H4 (cell line): ENCODE measurements around the gene GP5. TPM values are rescaled to one million over a fixed set of nuclear protein-coding genes. Genes with fewer than 3 reads are reported as not detected.

Source experiments
- DNase-seq: peaks from one replicate; pipeline ENCODE4 v3.0.0-alpha.2; 2015; ENCODE audit warnings: low spot score
- total RNA-seq: library from RNA; depleted of rRNA; stranded (reverse); fragments of >200 nt; shearing (Covaris generic); gene quantifications from 2 replicates; pipeline ENCODE4 v1.2.3, GENCODE V29; 2014

GP5 gene
- total RNA-seq, 1 experiment from 2014 or later: not detected

DNA sequence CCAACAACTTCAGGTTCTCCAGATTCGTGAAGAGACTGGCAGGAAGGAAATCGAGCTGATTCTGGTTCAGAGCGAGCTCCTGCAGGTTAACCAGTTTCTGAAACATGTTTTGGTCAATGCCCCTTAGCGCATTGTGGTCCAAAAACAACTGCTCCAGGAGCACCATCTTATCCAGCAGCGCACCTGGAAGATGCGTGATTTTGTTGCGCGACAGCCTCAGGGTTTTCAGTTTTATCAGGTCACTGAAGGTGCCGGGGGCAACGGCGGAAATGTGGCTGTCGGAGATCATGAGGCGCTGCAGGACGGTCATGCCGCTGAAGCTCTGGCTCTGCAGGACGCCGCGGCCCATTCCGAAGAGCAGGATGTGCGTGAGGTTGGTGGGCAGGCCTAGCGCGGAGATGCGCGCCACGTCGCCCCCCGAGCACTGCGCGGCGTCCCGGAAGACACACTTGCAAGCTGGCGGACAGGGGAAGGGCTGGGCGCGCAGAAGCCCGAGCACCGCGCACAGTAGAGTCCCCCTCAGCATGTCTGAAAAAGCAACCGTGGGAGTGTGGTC, 1.2 kb downstream of the GP5 start:
- no peak for DNase-seq

- DNase-seq: no peak
Measured at GRCh38 chr3:194396859-194397756, 2.0 kb downstream of the GP5 start.

DNA sequence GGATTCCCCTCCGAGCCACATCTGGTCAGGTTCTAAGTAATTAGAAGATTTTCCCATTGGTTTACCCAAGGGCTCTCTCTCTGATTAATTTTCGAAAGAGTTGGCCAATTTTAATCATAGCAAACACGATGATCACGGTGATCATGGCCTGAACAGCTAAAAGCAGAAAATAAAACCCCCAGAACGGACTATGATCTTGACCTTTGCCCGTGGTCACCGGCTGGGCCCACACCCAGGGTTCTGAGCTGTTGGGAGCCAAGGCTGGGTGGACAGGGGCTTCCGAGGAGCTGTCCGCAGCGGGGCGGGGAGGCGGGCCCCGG, 2.6 kb downstream of the GP5 start:
- no peak for DNase-seq

DNA sequence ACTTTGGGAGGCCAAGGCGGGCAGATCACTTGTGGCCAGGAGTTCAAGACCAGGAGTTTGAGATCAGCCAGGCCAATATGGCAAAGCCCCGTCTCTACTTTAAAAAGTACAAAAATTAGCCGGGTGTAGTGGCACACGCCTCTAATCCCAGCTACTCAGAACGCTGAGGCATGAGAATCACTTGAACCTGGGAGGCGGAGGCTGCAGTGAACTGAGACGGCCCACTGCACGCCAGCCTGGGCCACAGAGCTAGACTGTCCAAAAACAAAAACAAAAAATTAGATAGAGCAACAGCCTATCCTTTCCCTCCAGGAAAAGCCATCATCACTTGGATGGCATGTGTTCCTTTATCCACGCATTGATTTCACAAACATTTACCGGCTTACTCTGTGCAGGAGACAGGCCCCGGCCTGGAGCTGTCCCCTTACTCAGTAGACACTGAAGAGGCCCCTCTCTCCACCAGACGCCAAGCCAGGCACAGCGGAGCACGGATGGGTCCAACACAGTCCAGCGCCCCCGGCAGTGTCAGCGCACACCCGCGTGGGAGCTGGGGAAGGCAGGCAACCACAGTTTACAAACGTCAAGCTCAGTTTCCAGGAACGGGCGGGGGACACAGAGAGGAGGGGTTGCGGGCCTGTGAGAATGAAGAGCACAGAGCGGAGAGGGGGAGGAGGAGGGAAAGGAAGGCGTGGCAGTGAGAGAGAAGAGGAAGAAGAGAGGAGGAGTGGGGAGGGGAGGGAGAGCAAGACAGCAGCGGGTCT, 3.1 kb downstream of the GP5 start:
- no peak for DNase-seq

DNA sequence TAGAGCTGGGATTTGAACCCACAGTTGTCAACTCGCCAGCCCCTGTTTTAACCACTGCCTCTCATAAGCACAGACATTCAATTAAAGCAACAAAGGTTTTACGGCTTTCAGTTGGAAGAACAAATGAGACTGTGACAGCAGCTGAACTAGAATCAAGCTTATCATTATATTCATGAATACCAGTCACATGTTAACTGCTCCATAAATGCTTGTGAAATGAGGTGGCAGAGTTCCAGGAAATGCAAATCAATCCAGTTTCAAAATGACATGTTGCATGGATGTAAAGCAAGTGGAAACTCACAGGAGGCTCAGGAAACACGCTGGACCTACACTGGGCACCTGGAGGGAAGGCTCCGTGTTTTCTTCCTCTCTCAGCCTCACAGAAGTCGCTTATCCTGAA, 3.9 kb downstream of the GP5 start:
- DNase-seq: no peak

DNA sequence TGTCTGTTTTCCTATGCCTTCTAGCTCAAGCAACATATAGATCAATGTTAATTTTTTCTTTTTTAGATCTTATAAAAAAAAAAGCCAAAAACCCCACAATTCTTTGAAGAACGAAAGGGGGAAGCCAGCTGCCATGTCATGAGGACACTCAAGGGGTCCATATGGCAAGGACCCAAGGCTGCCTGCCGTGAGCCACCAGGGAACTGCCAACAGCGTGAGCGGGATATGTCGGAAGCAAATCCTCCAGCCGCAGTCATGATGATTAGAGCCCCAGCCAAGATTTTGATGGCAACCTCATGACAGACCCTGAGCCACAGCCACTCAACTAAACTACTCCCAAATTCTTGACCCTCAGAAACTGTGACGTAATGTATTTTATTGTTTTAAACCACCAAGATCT, 6.5 kb downstream of the GP5 start:
- DNase-seq: no peak

DNA sequence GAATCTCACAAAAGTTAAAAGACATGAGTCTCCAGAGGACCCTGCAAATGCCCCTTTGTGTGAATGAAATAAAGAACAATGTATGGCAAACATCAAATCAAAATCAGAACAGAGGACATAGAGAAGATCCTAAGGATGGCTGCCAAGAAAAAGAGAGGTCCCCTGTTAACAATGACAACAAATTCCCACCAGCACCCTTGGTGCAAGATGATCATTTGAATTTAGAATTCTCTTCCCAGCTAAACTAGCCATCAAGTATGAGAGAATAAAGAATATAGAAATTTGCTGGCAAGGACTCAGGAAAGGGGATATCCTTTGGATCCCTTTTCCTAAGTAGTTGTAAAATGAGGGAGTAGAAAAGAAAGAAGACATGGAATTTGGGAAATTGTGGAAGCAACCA, 8.2 kb downstream of the GP5 start:
- DNase-seq: no peak

- DNase-seq: no peak
Measured at GRCh38 chr3:194389269-194389668, 9.8 kb downstream of the GP5 start.

DNA sequence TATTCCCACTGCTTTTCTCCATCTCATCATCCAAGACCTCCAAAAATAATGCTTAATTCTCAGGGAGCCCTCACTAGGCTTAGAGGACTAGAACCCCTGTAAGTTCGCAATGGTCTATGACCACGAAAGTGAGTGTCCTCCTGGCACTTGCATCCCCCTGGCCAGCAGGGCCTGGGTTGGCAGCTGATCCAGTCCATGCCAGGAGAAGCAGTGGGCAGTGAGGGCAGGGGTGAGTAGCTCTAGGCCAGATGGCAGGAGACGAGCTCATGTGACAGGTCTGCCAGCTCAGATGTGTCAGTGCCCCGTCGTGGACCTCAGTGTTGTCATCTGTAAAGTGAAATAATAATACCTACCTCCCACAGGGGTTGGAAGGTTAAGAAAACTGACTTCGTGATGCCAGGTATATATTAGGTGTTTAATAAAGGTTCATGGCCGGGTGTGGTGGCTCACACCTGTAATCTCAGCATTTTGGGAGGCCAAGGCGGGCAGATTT, 11.1 kb downstream of the GP5 start:
- no peak for DNase-seq

- no peak for DNase-seq
Measured at GRCh38 chr3:194387276-194387675, 11.8 kb downstream of the GP5 start.

GRCh38 chr3:194386648-194387047, 12.4 kb downstream of the GP5 start:
- DNase-seq: no peak

DNA sequence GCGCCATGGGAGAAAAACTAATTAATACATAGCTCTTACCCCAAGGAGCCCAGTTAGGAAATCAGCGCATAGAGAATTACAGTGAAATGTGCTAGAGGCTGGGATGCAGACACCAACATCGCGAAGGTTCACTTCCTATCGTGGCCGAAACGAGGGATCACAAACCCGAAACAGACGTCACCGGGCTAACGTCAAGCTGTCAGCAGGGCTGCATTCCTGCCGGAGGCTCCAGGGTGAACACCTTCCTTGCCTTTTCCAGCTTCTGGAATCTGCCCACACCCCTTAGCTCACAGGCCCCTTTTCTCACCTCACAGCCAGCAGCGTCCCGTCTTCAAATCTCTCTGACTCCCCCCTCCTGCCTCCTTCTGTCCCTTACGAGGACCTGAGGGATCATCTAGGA, 13.0 kb downstream of the GP5 start:
- no peak for DNase-seq

GRCh38 chr3:194384569-194385001, 14.5 kb downstream of the GP5 start:
- DNase-seq: no peak

DNA sequence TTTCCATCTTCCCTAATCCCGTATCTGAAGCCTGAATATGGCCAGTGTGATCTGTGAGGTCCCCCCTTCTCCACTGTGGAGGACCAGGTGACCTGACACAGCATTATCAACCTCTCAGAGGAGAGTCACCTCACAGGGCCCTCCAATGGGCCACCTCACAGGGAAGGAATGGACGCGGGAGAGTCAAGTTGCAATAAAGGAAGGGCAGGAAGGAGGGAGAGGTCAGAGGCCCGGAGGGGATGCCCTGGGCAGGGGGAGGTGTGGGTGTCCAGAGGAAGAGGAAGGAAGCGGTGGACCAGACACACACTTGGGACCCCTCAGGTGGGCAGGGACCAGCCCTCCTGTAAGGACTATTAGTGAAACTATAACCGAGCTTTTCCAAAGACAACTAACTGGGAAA, 14.9 kb downstream of the GP5 start:
- no peak for DNase-seq

DNA sequence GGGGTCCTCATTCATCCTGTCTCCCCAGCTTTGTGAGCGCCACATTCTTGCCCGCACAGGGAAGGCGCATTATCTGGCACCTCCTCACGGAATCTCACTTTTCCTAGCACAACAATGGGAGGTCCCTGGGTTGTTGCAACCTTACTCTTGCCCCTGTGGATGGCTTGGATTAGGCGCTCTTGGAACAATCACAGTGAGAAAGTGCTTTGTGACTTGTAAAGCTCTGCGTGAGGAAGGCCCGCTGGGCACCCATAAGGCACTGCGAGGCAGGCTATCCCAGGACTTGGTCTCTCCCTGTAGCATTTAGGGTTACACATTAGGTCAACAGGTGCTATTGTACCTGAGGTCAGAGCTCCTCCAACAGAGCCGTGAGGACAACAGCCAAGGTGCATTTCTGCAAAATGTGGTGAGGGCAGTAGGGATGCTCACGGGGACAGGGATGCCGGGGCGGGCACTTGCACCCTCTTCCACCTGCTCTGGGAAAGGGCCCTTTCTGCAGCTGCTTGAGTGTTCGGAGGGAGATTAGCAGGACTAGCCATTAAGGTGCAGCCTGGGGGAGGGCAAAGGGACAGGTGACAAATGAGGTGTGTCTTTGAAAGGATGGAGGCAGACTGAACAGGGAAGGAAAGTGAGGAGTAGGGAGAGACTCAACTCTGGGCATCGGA, 15.7 kb downstream of the GP5 start:
- DNase-seq: no peak

GRCh38 chr3:194382892-194383223, 16.2 kb downstream of the GP5 start:
- no peak for DNase-seq

DNA sequence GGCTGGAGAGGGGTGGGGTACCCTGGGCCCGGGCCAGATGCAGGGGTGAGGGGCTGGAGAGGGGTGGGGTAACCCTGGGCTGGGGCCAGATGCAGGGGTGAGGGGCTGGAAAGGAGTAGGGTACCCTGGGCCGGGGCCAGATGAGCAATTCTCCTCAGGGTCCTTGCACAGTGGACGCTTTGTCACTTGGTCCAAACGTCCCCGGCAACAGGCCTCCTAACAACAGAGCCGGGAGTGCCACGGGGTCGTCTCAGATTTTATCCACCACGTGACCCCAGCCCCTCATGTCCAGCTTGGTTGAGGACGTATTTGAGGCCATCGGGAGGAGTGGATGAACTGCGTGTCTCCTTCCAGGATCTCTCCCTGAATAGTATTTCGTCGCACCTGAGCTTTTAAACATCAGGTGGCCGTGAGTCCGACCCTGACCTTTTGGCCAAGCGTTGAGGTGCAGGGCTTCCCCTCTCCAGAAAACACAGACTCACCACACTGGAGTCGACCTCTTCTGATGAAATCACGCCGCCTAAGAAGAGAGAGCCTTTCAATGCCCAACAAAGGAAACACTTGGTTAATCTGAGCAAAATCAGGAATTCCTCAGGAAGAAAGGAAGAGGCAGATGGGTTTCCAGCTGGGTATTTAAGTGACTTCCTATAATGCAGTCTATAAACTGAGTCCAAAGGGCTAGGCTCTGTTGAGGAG, 16.7 kb downstream of the GP5 start:
- no peak for DNase-seq

DNA sequence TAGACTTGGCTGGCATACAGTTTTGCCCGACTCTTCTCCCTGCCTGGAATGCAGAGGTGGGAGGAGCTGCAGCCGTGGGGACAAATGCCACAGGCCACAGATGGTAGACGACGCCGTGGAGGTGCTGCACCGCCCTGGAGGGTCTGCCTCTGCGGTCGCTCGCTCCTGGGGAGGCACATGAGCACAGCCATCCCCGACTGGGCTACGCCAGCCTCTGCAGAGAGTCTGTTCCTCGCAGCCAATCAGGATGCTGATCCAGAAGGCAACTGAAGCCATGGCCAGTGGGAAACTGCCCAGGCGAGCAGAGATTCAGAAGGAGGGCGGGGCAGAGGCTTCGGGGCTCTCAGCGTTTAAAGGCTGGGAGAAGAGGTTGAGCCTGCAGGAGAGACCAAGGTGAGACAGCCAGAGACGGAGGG, 17.6 kb downstream of the GP5 start:
- DNase-seq: no peak

GRCh38 chr3:194380326-194380725, 18.7 kb downstream of the GP5 start:
- no peak for DNase-seq

DNA sequence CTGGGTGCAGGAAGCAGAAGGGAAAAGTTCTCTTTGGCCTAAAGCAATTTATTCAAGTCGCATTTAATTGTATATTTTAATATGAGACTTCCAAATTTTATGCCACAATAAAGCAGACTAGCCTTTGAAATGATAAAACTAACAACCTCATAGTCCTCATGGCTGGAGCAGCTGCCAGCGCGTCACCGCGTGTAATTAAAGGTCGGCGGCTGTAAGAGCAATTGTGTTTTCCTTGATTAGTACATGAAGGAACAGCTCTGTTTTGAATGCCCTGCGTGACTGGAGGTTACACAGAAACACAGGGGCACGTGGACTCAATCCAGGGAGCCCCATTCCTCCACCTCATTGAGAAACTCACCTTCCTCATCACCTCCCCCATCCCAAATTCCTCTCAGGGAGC, 19.4 kb downstream of the GP5 start:
- DNase-seq: no peak

GRCh38 chr3:194379231-194379630, 19.8 kb downstream of the GP5 start:
- no peak for DNase-seq

- no peak for DNase-seq
Measured at GRCh38 chr3:194377708-194378107, 21.4 kb downstream of the GP5 start.
